ENCODE data around the gene TMEM94.
"Not testable (repeated sequence)": the region's sequence is repeated elsewhere in the genome, so short reads cannot be mapped to it uniquely, and the experiment has no call there.

Gene TMEM94

GRCh38 chr17:75447951-75448856, 8.2 kb upstream of the TMEM94 start:
- FAIRE-seq (no peak), DNase-seq (ENCODE audit: insufficient read length, low spot score) (no peak)
- no peak for TF ChIP-seq TAF1 (IDR thresholded peaks at IDR 0.05; ENCODE audit: low read depth, low read length)
- TF ChIP-seq PAX5 (IDR thresholded peaks at IDR 0.05; ENCODE audit: insufficient read depth, low read length, severe bottlenecking): no peak
- no peak for TF ChIP-seq POLR2A (IDR thresholded peaks at IDR 0.05; ENCODE audit: low read depth, low read length)
- TF ChIP-seq POLR2AphosphoS5 (IDR thresholded peaks at IDR 0.05; ENCODE audit: low read depth, low read length): no peak
- no peak for TF ChIP-seq POU2F2 (IDR thresholded peaks at IDR 0.05; ENCODE audit: low read depth, low read length)
- no peak for TF ChIP-seq SPI1 (IDR thresholded peaks at IDR 0.05; ENCODE audit: low read depth, low read length)

GRCh38 chr17:75450270-75450669, 6.2 kb upstream of the TMEM94 start:
- TF ChIP-seq POLR2A (IDR thresholded peaks at IDR 0.05; ENCODE audit: low read depth, low read length) (no peak), POLR2AphosphoS5 (IDR thresholded peaks at IDR 0.05; ENCODE audit: low read depth, low read length) (no peak), PAX5 (IDR thresholded peaks at IDR 0.05; ENCODE audit: insufficient read depth, low read length, severe bottlenecking) (no peak), TAF1 (IDR thresholded peaks at IDR 0.05; ENCODE audit: low read depth, low read length) (no peak), SPI1 (IDR thresholded peaks at IDR 0.05; ENCODE audit: low read depth, low read length) (no peak), POU2F2 (IDR thresholded peaks at IDR 0.05; ENCODE audit: low read depth, low read length) (no peak)
- FAIRE-seq: no peak
- DNase-seq (ENCODE audit: insufficient read length, low spot score): no peak

GRCh38 chr17:75454193-75454592, 2.2 kb upstream of the TMEM94 start:
- no peak for DNase-seq (ENCODE audit: insufficient read length, low spot score)
- TF ChIP-seq POU2F2 (IDR thresholded peaks at IDR 0.05; ENCODE audit: low read depth, low read length) (peak; percentile 60; the same call in 1 of the 2 replicates), SPI1 (IDR thresholded peaks at IDR 0.05; ENCODE audit: low read depth, low read length) (peak; percentile 84), PAX5 (IDR thresholded peaks at IDR 0.05; ENCODE audit: insufficient read depth, low read length, severe bottlenecking) (peak; percentile 87), POLR2A (IDR thresholded peaks at IDR 0.05; ENCODE audit: low read depth, low read length) (no peak), TAF1 (IDR thresholded peaks at IDR 0.05; ENCODE audit: low read depth, low read length) (no peak), POLR2AphosphoS5 (IDR thresholded peaks at IDR 0.05; ENCODE audit: low read depth, low read length) (no peak)
- peak; percentile 45 for FAIRE-seq

- not testable (repeated sequence) for FAIRE-seq; DNase-seq (ENCODE audit: insufficient read length, low spot score)
These were observed 1.8 kb upstream of the TMEM94 start for GRCh38 chr17:75454672-75455071.

GRCh38 chr17:75456039-75456416, 407 bp upstream of the TMEM94 start:
- DNase-seq (ENCODE audit: insufficient read length, low spot score) (no peak), FAIRE-seq (no peak)
- TF ChIP-seq POLR2AphosphoS5 (IDR thresholded peaks at IDR 0.05; ENCODE audit: low read depth, low read length) (no peak), SPI1 (IDR thresholded peaks at IDR 0.05; ENCODE audit: low read depth, low read length) (no peak), PAX5 (IDR thresholded peaks at IDR 0.05; ENCODE audit: insufficient read depth, low read length, severe bottlenecking) (no peak), POU2F2 (IDR thresholded peaks at IDR 0.05; ENCODE audit: low read depth, low read length) (no peak), TAF1 (IDR thresholded peaks at IDR 0.05; ENCODE audit: low read depth, low read length) (no peak), POLR2A (IDR thresholded peaks at IDR 0.05; ENCODE audit: low read depth, low read length) (no peak; the same call in 1 of the 2 replicates)

GRCh38 chr17:75457047-75457654, 716 bp downstream of the TMEM94 start:
- no peak for FAIRE-seq
- TF ChIP-seq POU2F2 (IDR thresholded peaks at IDR 0.05; ENCODE audit: low read depth, low read length): no peak
- TF ChIP-seq POLR2A (IDR thresholded peaks at IDR 0.05; ENCODE audit: low read depth, low read length): no peak
- TF ChIP-seq TAF1 (IDR thresholded peaks at IDR 0.05; ENCODE audit: low read depth, low read length): no peak
- TF ChIP-seq PAX5 (IDR thresholded peaks at IDR 0.05; ENCODE audit: insufficient read depth, low read length, severe bottlenecking): no peak
- TF ChIP-seq POLR2AphosphoS5 (IDR thresholded peaks at IDR 0.05; ENCODE audit: low read depth, low read length): no peak
- TF ChIP-seq SPI1 (IDR thresholded peaks at IDR 0.05; ENCODE audit: low read depth, low read length): no peak
- DNase-seq (ENCODE audit: insufficient read length, low spot score): no peak

GRCh38 chr17:75459246-75459589, 2.8 kb downstream of the TMEM94 start:
- TF ChIP-seq TAF1 (IDR thresholded peaks at IDR 0.05; ENCODE audit: low read depth, low read length) (no peak), POLR2AphosphoS5 (IDR thresholded peaks at IDR 0.05; ENCODE audit: low read depth, low read length) (no peak), SPI1 (IDR thresholded peaks at IDR 0.05; ENCODE audit: low read depth, low read length) (no peak), PAX5 (IDR thresholded peaks at IDR 0.05; ENCODE audit: insufficient read depth, low read length, severe bottlenecking) (no peak), POU2F2 (IDR thresholded peaks at IDR 0.05; ENCODE audit: low read depth, low read length) (no peak)
- DNase-seq (ENCODE audit: insufficient read length, low spot score) (no peak), FAIRE-seq (no peak)

GRCh38 chr17:75459590-75460267, 3.3 kb downstream of the TMEM94 start:
- TF ChIP-seq POLR2AphosphoS5 (IDR thresholded peaks at IDR 0.05; ENCODE audit: low read depth, low read length) (no peak), POLR2A (IDR thresholded peaks at IDR 0.05; ENCODE audit: low read depth, low read length) (no peak)
- DNase-seq (ENCODE audit: insufficient read length, low spot score) (no peak), FAIRE-seq (peak; percentile 48)

GRCh38 chr17:75460295-75460694, 3.9 kb downstream of the TMEM94 start:
- FAIRE-seq: no peak
- TF ChIP-seq POLR2AphosphoS5 (IDR thresholded peaks at IDR 0.05; ENCODE audit: low read depth, low read length) (no peak), SPI1 (IDR thresholded peaks at IDR 0.05; ENCODE audit: low read depth, low read length) (no peak), POU2F2 (IDR thresholded peaks at IDR 0.05; ENCODE audit: low read depth, low read length) (no peak), POLR2A (IDR thresholded peaks at IDR 0.05; ENCODE audit: low read depth, low read length) (no peak), PAX5 (IDR thresholded peaks at IDR 0.05; ENCODE audit: insufficient read depth, low read length, severe bottlenecking) (no peak), TAF1 (IDR thresholded peaks at IDR 0.05; ENCODE audit: low read depth, low read length) (no peak)
- no peak for DNase-seq (ENCODE audit: insufficient read length, low spot score)

Data from GM12891 (cell line).